NCI-H748 (cell line): Measurements from ENCODE around the gene UBR4.
A peak's percentile ranks its signal among the peaks of the same experiment; 100 is the strongest.

Experiments used
- DNase-seq: peaks from one replicate; lab custom pipeline; 2025; ENCODE audit not compliant: unreplicated experiment; lab: John Stamatoyannopoulos, UW

Gene UBR4

GRCh38 chr1:19074361-19074901 is 135.6 kb downstream of the UBR4 start:
- DNase-seq = no peak

- DNase-seq = no peak
These were observed 136.5 kb downstream of the UBR4 start for GRCh38 chr1:19073311-19074186.

GRCh38 chr1:19072285-19072981 is 137.6 kb downstream of the UBR4 start:
- DNase-seq = no peak

GRCh38 chr1:19071674-19072281 is 138.3 kb downstream of the UBR4 start:
- no peak for DNase-seq

DNA sequence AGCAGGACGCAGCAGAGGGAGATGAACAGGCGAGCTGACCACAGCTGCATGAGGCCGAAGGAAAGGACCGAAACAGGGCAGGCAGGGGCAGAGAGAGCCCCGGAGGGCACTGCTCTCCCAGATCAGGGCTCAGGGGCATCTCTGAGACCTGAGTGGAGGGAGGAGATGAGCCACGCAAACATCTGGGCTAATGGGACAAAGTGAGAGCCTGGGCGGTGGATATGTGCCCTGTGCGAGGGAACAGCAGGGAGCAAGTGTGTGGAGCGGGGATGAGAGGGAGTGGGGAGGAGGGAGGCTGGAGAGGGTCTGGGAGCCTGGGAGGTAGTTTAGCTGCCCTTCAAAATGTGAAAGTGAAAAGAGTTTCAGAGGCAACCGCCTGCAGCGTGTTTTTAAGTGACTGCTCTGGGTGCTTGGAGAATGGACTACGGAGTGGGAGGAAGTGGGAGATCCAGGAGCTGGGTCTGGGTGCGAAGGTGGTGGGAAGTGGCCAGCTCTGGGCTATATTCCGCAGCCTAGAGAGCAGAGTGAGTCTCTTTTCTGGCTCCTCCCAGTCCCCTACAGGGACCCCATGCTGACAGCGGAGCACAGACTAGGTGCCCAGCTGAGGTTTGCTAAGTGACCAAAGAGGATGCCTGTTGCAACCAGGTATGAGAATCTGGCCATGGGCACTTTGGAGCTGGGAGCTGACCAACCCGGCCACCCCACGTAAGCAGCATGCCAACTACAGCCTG is 139.0 kb downstream of the UBR4 start:
- DNase-seq = no peak

- no peak for DNase-seq
These were observed 139.8 kb downstream of the UBR4 start for GRCh38 chr1:19070197-19070651.

DNA sequence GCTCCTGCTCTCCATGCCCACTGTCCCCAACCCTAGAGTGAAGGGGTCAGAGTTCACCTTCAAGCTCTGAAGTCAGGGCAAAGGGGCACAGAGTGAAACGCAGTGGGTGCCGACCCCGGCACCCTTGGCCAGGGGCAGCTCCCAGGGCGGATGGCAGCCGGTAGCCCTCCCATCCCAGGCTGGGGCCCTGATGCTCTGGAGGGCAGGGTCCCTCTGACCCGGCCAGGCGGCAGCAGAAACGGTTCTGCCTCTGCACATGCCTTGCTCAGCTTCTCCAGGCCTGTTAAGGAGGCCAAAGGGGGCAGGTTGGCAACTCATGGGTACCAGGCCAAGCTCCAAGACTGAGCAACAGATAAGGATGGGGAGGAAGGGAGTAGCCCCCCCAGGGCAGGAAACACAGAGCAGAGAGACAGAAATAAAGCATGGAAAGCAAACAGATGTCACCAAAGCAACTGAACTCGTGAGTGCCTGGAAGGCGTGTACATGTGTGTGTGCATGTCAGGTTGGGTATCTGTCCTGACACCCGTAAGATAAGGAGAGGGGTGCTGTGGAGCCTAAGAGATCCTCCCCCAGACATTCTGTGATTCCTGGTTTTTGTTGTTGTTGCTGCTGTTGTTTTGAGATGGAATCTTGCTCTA is 141.3 kb downstream of the UBR4 start:
- no peak for DNase-seq

- DNase-seq = no peak
These were observed 142.0 kb downstream of the UBR4 start for GRCh38 chr1:19067912-19068638.

GRCh38 chr1:19067182-19067911 is 142.7 kb downstream of the UBR4 start:
- DNase-seq = peak; percentile 50

DNA sequence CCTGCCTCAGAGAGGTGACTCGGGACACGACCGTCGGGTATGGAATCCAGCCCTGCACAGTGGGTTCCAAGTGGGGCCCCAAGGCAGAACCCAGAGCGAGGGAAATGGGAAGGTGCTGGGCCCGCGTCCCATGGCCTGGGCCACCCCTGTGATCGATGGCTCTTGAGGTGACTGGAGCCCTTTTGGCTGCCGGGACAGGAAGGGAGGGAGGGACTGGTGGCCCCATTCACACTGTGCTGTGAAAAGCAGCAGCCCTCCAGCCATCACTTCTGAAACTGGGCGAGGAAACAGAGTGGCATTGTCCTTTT is 143.2 kb downstream of the UBR4 start:
- DNase-seq = no peak

DNA sequence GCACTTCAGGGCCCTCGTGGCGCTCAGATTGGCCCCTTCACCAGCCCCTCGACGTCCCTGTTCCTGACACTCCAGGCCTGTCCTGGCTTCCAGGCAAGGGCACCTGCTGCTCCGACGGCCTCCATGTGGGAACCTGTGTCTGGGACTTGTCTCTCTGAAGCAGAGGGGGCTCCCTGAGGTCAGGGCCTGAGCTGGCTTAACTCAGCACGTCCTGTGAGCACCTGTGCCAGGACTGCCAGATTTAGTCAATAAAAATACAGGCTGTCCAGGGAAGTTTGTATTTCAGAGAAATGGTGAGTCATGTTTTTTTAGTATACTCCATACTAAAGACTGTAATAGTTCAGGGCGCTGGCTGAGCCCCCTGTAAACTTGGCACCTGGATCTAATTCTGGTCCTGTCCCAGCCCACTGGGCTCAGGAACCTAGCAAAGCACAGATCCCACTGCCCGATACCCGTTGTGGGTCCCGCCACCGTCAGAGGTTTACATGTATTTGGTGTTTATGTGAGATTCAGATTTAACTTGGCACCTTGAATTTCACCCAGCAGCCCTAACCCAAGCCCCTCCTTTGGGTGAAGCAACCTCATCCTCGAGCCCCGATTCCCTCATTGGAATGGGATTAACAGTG is 143.7 kb downstream of the UBR4 start:
- no peak for DNase-seq

DNA sequence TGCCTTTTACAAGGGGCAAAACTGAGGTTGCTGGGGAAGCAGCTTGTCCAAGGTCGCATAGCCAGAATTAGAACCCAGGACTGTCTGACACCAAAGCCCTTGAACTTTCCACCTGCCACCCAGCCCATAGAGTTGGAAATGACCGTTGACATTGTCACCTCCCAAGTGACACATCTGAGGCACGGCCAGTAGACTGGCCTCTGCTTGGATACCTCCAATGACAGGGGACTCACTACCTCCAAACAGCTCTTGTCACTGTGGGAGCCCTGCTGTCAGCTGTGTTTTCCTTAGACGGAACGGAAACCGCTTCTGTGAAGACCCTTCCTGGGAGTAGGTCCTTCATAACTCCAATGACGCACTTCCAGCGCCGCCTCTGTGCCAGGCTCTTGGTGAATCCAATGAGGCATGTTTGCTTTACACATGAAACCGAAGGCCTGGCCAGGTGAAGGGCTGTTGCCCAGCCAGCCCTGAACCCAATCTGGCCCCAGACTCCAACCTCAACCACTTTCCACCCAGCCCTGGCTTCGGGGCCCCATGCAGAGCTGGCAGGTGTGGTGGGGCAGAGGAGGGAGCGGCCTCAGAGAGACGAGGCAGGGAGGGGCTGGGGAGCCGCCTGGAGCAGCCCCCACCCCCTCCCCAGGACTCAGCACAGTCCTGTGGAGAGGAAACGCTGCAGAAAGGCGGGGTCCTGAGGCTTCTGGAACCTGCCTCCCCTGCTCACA is 144.4 kb downstream of the UBR4 start:
- no peak for DNase-seq

DNA sequence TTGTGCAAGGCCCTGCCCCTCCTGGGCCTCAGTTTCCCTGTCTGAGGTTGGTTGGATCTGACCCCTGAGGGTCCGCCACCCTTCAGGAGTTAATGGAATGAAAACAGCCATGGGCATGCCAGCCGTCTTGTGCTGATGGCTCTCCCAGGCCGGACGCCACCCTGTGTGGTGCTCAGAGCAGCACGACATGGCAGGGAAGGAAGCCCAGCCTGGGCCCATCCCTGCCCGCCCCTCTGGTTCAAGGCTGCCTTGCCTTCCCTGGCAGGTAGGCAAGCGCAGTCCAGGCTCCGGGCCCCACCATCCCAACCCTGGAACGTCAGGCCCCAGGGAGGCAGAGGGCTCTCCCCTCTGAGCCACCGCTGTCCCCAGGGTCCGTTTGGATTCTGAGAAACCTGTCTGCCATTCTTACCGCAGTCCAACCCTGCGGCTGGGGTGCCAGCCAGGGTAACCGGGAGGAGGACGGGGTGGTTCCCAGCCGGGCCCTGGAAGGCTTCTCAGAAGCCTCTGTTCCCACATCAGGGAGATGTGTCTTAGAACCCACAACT is 145.1 kb downstream of the UBR4 start:
- no peak for DNase-seq

GRCh38 chr1:19063122-19063521 is 146.9 kb downstream of the UBR4 start:
- DNase-seq = no peak

DNA sequence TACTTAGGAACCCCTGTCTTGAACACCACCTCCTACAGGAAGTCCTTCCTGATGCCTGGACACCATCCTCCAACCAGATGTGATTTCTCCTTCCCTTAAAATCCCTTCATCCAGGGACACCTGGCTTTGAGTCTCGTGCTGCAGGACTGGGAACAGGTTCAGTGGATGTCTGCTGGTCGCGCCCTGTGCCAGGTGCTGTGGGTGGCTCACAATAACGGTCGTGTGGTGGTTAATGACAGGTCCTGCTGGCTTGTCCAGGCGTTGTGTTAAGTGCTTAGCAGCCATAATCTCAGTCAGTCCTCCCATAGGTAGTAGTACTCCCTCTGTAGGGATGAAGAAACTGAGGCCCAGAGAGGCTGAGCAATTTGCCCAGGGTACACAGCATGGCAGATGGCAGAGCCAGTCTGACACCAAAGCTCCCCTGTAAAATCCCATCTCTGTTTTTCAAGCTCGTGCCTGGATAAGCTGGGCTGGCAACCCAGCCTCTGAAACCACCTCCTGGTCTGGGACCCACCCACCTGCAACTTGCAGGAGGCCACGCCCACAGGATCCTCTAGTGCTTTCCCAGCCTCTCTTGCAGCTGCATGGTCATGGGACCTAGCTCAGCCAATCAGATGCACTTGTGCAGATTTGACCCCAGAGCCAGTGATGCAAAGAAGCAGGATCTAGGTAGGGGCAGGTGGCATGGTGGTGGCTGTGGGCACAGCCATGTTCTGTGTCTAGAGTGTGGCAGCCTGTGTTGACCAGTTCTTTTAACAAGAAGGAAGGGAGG is 147.6 kb downstream of the UBR4 start:
- DNase-seq = peak; percentile 18

DNA sequence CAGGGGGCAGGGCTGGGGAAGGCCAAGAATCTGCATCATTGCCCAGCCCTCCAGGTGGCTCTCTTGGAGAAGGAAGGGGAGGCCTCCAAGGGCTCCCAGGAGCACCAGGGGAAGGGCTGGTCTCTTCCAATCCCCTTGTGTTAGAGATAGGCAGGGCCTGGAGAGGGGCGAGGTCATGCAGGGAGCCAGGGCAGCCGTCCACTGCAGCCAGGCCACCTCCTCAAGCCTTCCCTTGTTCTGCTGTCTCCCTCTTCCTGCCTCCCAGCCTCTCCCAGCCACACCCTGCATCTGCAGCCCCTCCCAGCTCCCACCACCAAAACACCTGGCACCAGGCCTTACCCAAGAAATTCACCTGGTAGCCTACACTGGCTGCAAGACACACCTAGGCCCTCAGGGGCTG is 148.3 kb downstream of the UBR4 start:
- no peak for DNase-seq

DNA sequence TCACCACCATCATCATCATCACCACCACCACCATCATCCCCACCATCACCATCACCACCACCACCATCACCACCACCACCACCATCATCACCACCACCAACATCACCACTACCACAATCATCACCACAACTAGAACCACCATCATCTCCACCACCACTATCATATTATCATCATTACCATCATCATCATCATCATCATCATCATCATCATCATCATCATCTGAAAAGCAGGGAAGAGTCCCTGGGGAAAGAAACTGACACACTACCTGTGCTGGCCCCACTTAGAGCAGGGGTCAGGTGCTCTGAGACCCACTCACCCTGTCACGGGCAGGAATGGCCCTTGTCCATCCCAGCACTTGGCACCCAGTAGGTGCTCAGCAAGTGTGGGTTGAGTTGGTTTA is 148.7 kb downstream of the UBR4 start:
- no peak for DNase-seq
